SKM-1 (cell line): Measurements from ENCODE around the gene PHETA1.

Experiments used
- DNase-seq: peaks from one replicate; lab custom pipeline; 2025; ENCODE audit not compliant: unreplicated experiment; lab: John Stamatoyannopoulos, UW

Gene PHETA1

DNA sequence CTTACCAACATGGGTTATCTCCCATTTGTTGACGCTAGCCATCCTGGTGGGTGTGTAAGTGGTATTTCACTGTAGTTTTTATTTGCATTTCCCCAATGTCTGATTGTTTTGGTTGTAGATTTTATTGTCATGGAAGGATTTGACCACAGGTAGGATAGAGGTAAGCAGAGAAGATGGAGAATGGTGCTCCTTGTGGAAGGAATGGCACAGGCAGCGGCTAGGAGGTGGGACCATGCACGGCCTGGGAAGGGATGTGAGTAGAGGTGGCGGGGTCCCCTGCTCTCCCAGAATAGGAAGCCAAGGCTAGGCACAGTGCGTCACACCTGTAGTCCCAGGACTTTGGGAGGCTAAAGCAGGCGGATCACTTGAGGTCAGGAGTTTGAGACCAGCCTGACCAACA lies 41.4 kb downstream of the PHETA1 start:
- DNase-seq: no peak

GRCh38 chr12:111322336-111323250 lies 46.3 kb downstream of the PHETA1 start:
- DNase-seq: no peak

DNA sequence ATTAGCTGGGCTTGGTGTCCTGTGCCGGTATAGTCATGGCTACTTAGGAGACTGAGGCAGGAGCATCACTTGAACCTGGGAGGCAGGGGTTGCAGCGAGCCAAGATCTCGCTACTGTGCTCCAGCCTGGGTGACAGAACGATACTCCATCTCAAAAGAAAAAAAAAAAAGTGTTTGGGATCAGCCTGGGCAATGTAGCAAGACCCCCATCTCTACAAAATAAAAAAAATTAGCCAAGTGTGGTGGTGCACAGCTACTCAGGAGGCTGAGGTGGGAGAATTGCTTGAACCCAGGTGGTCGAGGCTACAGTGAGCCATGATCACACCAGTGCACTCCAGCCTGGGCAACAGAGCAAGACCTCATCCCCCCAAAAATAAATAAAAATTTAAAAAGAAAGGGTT lies 47.6 kb downstream of the PHETA1 start:
- no peak for DNase-seq

- DNase-seq: no peak
Measured at GRCh38 chr12:111320258-111321050, 48.4 kb downstream of the PHETA1 start.

DNA sequence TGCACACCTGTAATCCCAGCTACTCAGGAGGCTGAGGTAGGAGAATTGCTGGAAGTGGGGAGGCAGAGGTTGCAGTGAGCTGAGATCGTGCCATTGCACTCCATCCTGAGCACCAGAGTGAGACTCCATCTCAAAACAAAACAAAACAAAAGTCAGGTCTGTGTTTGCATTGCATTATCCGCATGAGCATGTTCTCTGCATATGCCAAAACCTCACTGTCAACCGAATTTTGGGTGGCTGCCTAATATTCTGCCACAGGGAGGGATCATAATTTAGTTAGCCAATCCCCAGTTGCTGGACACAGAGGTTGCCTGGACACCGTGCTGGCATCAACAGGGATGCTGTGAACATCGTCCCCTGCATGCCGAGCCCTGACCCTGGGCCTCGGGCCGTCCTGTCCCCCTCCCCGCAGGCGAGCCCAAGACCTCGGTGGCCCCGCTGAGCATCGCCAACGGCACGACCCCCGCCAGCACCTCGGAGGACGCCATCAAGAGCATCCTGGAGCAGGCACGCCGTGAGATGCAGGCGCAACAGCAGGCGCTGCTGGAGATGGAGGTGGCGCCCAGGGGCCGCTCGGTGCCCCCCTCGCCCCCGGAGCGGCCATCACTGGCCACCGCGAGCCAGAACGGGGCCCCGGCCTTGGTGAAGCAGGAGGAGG lies 49.2 kb downstream of the PHETA1 start:
- no peak for DNase-seq

DNA sequence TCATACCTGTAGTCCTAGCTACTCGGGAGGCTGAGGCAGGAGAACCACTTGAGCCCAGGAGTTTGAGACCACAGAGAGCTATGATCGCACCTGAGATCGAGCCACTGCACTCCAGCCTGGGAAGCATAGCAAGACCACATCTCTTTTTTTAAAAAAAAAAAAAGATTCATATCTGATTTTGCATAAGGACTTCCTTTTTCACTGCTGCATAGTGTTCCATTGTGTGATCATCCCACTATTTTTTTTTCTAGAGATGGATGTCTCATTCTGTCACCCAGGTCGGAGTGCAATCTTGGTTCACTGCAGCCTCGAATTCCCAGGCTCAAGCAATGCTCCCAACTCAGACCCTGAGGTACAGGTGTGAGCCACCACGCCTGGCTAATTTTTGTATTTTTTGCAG lies 50.4 kb downstream of the PHETA1 start:
- DNase-seq: no peak

DNA sequence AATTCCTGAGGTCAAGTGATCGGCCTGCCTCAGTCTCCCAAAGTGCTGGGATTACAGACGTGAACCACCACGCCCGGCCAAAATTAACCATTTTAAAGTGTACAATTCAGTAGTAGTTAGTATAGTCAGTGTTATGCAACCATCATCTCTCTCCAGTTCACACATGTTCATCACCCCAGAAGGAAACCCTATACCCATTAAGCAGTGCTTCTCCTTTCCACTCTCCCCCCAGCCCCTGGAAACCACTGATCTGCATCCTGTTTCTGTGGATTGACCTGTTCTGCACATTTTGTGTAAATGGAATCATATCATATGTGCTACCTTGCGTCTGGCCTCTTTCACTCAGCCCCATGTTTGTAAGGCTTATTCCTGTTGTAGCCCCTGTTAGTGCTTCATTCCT lies 52.2 kb downstream of the PHETA1 start:
- DNase-seq: no peak

- no peak for DNase-seq
Measured at GRCh38 chr12:111314953-111315539, 53.8 kb downstream of the PHETA1 start.

- DNase-seq: no peak
Measured at GRCh38 chr12:111313833-111314259, 55.0 kb downstream of the PHETA1 start.

DNA sequence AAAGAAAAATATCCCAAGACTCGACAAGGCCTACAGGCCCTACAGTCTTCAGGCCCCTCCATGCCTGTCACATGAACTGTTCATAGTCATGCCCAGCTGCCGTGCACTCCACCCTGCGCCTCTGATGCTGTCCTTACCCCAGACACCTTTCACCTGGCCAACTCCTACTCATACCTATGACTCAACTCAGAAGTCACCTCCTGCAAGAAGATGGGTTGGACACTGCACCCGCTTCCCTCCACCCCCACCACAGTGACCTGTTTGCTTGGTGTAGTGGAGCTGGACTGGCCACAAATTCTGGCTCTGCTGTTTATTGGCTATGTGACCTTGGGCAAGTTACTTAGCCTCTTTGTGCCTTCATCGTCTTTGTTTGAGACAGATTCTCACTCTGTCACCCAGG lies 56.2 kb downstream of the PHETA1 start:
- no peak for DNase-seq

GRCh38 chr12:111312016-111312415 lies 56.9 kb downstream of the PHETA1 start:
- no peak for DNase-seq

- no peak for DNase-seq
Measured at GRCh38 chr12:111311011-111311410, 57.9 kb downstream of the PHETA1 start.
